AG08396 (cell line): ENCODE results near the gene SPG7.
"Not testable (repeated sequence)": the region's sequence is repeated elsewhere in the genome, so short reads cannot be mapped to it uniquely, and the experiment has no call there.

Experiments used
- DNase-seq: peaks from one replicate; pipeline ENCODE4 v3.0.0; 2012; ENCODE audit warnings: low spot score, mixed read lengths

The SPG7 gene

GRCh38 chr16:89581045-89581695 lies 73.0 kb downstream of the SPG7 start:
- peak; percentile 96 for DNase-seq

- DNase-seq, result peak; percentile 69
Measured at GRCh38 chr16:89581861-89582563, 73.8 kb downstream of the SPG7 start.

- no peak for DNase-seq
Measured at GRCh38 chr16:89582614-89583196, 74.5 kb downstream of the SPG7 start.

DNA sequence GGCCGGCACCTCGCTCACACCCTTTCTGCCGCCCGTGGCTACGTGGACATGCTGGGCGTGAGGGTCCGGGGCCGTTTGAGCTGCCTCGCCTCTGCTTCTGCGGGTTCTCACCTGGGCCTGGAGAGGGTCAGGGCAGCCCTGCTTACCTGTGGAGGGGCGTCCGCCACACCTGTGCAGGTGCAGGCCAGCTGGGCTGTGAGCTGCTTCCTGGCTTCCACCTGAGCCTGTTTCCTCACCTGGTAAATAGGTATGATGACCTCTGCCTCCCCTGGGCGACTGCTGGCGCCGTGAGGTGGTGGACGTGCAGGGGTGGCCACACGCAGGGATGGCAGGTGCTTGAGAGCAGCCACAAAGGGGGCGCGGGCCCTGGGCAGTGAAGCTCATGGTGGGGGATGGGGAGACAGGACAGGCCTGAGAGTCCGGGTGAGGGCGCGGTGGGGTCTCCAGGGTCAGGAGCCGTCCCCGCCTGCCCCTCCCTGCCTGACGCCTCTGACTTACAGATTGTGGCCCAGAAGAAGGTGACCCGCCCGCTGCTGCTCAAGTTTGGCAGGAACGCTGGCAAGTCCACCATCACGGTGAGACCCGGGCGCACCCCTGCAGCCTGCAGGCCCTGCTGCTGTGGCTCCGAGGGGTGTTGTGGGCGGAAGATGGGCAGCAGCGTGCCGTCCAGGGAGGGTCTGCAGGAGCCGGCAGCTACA lies 75.1 kb downstream of the SPG7 start:
- DNase-seq, result no peak

DNA sequence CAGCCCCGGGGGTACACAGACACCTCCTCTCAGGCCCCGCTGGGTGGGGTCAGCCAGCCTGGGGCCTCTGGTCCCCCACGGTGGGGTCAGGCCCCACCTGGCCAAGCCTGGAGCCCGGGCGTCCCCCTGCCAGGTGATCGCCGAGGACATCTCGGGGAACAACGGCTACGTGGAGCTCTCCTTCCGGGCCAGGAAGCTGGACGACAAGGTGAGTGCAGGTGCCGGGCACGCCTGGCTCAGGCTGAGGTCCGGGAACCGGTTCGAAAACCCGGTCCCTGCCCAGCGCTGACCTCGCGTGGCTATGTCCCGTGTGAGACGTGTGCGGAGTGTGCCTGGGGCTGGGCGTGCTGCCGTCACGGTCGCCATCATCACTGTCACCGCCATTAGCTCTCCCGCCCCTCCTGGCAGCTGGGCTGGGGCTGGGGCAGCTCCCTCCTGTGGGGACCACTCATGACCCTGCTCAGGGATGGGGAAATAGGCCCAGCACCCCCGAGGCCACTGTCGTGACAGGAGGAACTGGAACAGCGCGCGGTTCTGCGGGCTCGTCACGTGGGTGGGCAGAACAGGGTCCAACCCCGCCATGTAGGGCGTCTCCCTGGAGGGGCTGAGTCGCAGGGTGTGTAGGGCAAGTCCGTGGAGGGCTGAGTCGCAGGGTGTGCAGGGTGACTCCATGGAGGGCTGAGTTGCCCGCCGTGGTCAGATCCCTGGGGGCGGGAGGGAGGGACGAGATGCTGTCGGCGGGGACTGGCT lies 75.9 kb downstream of the SPG7 start:
- no peak for DNase-seq

DNA sequence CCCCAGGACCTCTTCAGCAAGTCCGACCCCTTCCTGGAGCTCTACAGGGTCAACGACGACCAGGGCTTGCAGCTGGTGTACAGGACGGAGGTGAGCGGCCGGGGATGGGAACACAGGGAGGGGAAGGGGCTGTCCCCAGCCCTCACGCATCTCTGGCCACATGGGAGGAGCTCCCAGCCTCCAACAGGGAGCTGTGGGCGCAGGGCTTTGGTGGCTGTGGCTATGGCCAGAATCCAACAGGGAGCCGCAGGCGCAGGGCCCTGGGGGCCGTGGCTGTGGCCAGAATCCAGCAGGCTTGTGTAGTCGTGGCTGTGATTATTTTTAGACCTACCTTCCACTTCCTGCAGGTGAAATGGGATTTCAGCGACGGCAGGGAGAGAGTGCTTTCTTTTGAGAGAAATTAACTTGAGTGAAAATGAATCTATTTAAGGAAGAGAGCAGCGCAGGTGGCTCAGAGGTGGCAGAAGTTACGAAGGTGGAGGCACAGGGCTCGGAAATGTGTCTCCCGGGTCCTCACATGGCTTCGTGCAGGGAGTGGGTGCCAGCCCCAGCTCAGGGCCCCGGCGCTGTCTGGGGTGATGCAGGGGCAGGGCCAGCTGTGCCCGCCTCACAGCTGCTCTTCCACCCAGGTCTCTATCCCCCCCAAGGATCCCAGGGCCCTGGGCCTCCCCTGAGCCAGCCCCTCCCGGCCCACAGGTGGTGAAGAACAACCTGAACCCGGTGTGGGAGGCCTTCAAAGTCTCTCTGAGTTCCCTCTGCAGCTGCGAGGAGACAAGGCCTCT lies 76.8 kb downstream of the SPG7 start:
- no peak for DNase-seq

DNA sequence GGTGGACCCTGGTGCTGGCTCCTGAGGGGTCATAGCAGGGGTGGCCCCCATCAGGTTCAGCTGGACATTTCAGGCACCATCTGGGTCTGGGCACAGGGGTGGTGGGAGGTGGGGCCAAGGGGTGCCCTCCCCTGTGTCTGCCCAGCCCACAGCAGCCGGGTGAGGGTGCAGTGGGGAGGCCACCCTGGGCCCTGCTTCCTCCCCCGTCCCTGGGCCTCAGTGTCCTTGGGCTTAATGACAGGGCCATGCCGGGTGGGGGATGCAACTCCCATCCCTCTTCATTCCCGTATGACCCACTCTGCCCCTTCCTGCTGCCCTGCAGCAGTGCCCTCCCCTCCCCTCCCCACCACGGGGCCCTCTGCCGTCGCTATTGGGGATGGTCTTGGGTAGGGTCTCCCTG lies 78.0 kb downstream of the SPG7 start:
- no peak for DNase-seq

GRCh38 chr16:89586853-89587252 lies 78.7 kb downstream of the SPG7 start:
- no peak for DNase-seq

DNA sequence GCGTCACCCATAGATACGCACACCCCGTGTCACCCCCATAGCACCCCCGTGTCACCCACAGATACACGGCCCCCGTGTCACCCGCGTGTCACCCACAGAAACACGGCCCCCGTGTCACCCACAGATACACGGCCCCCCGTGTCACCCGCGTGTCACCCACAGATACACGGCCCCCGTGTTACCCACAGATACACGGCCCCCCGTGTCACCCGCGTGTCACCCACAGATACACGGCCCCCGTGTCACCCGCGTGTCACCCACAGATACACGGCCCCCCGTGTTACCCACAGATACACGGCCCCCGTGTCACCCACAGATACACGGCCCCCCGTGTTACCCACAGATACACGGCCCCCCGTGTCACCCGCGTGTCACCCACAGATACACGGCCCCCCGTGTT lies 79.5 kb downstream of the SPG7 start:
- DNase-seq, result not testable (repeated sequence)

DNA sequence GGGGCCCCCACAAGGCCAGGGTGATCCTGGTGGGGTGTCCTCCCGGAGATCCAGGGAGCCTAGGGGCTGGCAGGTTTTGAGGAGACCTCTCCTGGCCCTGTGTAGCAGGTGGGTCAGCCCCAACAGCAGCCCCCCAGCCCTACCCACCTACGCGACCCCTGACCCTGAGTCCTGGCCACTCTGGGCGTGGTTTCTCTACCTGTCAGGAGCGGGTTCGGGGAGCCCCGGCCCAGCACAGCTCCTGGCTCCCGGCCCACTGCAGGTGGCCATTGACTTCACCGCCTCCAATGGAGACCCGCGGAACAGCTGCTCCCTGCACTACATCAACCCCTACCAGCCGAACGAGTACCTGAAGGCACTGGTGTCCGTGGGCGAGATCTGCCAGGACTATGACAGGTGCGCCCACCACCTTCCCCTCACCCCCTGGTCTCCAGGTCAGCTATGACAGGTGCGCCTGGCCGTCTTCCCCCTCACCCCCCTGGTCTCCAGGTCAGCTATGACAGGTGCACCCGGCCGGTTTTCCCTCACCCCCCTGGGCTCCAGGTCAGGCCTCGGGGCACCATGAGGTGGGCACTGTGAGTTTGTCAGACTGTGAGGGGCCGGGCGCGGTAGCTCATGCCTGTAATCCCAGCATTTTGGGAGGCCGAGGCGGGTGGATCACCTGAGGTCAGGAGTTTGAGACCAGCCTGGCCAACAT lies 80.4 kb downstream of the SPG7 start:
- DNase-seq, result no peak

- DNase-seq, result no peak
Measured at GRCh38 chr16:89589241-89589926, 81.2 kb downstream of the SPG7 start.

- no peak for DNase-seq
Measured at GRCh38 chr16:89593841-89594240, 85.6 kb downstream of the SPG7 start.

DNA sequence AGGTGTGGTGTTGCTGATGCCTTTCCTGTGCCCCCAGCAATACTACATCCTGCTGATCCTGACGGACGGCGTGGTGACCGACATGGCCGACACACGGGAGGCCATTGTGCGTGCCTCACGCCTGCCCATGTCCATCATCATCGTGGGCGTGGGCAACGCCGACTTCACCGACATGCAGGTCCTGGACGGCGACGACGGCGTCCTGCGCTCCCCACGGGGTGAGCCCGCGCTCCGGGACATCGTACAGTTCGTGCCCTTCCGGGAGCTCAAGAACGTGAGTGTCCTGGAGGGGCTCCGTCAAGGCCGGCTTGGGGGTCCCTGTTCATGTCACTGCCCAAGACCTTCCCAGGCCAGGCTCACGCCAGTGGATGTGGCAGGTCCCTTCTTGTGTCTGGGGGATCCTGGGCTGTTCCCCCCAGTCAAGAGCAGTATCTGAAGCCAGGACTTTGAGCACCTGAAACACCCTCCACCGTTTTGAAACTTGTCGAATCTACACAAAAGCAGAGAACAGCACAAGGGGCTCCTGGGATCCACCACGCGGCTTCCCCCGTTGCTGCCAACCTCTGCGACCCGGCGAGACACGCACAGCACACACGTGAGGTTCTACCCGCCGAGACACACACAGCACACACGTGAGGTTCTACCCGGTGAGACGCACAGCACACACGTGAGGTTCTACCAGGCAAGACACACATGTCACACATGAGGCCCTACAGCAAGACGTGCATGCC lies 87.3 kb downstream of the SPG7 start:
- no peak for DNase-seq

DNA sequence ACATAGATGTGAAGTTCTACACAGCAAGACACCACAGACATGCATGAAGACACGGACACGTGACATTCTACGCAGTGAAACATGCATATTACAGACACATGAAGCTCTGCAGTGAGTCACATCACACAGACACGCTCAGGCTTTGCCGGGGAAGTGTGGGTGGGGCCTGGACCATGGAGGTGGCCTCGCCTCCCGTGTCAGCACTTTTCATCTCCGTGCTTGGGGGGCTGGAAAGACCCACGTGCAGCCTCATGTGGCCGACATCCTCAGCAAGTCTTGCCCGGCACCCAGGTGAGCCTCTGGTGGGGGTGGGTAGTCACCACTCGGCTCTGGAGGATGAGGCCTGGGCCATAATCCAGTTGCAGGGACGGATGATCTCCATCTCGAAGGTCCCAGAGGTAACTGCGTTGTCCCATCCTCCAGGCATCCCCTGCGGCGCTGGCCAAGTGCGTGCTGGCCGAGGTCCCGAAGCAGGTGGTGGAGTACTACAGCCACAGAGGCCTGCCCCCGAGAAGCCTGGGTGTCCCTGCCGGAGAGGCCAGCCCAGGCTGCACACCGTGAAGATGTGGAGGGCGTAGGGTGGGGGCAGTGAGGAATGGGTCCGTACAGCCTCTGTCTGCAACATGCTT lies 88.0 kb downstream of the SPG7 start:
- no peak for DNase-seq

DNA sequence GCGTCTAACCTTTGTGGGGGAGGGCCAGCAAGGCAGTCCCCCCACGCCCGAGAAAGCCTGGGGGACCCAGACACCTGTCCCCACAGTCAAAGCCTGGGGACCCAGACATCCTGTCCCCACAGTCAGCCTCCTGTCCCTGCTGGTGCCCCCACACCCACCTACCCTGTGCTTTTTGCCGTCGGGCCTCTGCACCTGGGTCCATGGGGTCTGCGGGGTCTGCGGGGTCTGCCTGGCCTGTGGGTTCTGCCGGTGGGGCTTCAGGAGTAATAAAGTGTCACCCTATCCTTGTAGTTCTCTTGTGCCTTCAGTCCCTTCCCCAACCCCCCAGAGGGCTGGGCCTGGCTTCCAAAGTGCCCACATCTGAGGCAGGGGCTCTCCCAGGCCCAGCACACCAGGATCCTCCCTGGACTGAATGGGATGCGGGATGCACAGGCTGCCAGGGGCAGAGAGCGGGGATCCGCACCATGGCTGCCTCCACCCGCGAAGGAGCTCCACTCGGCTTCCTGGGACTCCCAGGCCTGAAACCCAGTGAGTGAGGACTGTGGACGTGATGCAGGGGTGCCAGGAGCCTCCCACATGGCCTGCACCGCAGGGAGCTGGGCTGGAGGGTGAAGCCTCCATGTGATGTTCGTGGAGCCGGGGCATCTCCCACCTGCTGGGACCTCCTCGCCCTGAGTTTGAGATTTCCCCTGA lies 88.9 kb downstream of the SPG7 start:
- DNase-seq, result no peak

GRCh38 chr16:89598199-89598598 lies 90.0 kb downstream of the SPG7 start:
- DNase-seq, result peak; percentile 76

DNA sequence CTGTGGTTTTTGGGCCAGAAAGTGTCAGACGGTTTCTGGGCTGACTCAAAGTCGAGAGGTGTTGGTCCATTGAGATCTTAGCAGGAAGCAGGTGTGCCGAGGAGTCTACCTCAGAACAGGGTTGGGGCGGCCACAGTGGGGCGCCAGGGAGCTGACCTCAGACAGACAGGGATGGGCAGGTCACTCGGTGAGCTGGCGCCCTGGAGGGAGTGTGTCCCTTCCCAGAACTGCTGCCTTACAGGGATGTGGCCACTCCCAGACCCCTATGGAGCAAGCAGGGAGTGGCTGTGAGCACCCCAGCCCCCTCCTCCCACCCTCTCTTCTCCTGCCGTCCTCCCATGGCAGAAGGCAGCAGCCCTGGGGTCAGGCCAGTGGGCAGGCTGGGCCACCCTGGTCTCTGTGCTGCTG lies 91.3 kb downstream of the SPG7 start:
- no peak for DNase-seq

- DNase-seq, result no peak
Measured at GRCh38 chr16:89599902-89600301, 91.7 kb downstream of the SPG7 start.
